Adrenal gland (tissue), 12 donors: ENCODE data around the gene RUNX1. TPM values are rescaled to one million over a fixed set of nuclear protein-coding genes. Genes with fewer than 3 reads are reported as not detected.

ENCODE experiments used
- DNase-seq, 7 donors: peaks; one replicate each; pipeline ENCODE4 v3.0.0-alpha.2; 2019 to 2020
- H3K27ac ChIP-seq, 5 donors: fragments of 200-600 bp; sonication (generic) in 4 of 5; 1 replicate in 3 of 5; 2 replicates in 2 of 5; pipeline versions ENCODE4 v1.5.1 to v1.8.0; 2016 to 2020; ENCODE audit warnings: mild to moderate bottlenecking in 1 of 5
- H3K27me3 ChIP-seq: fragments of 200-600 bp; 2 replicates; pipeline ENCODE4 v1.8.0; 2021
- H3K36me3 ChIP-seq, 2 donors: fragments of 200-600 bp; replicated peaks in 1 of 2; 1 replicate in 1 of 2; 2 replicates in 1 of 2; pipeline versions ENCODE4 v1.5.1 to v1.8.0; 2018 to 2022
- H3K4me1 ChIP-seq, 2 donors: fragments of 200-600 bp; replicated peaks in 1 of 2; 1 replicate in 1 of 2; 2 replicates in 1 of 2; pipeline versions ENCODE4 v1.5.1 to v1.8.0; 2018 to 2021
- H3K4me3 ChIP-seq, 4 donors: fragments of 200-600 bp; sonication (generic) in 3 of 4; one replicate each; pipeline ENCODE4 v1.5.1; 2016 to 2018
- H3K9me3 ChIP-seq, 3 donors: fragments of 200-600 bp; sonication (generic) in 1 of 3; replicated peaks in 1 of 3; 1 replicate in 2 of 3; 2 replicates in 1 of 3; pipeline versions ENCODE4 v1.5.1 to v1.8.0; 2016 to 2021
- POLR2A ChIP-seq, 2 donors: fragments of 450-650 bp; IDR thresholded peaks; one replicate each; pipeline ENCODE4 v1.6.1; 2017; ENCODE audit warnings: antibody characterized with exemption in 2 of 2, mild to moderate bottlenecking in 2 of 2, moderate library complexity in 1 of 2
- WGBS, 4 donors: extraction: QIAGEN DNeasy Blood & Tissue Kit in 2 of 4; methylation state at CpG; one replicate each; pipeline versions ENCODE4 v1.1.5 to v1.1.7; 2013 to 2017; 5-methylcytosine and 5-hydroxymethylcytosine counted together
- intact Hi-C, 2 donors: fragments of 100-400 bp; cut with DNase I; formaldehyde crosslinking; loops; one replicate each; pipeline versions ENCODE4 v1.14.1 to v1.15.0; 2022 to 2023
- polyA plus RNA-seq, 3 donors: library from polyadenylated mRNA; stranded (reverse); fragments of 200-250 nt in 2 of 3; fragments of 350-450 nt in 1 of 3; fragmentation: Illumina TruSeq in 1 of 3; extraction: RNeasy Lipid Tissue Mini Kit (QIAGEN cat#74804) in 1 of 3; gene quantifications; one replicate each; pipeline ENCODE4 v1.2.3, GENCODE V29; 2013 to 2014
- total RNA-seq, 9 donors: library from RNA; depleted of rRNA in 4 of 9; stranded (reverse); fragments of >200 nt in 4 of 9; fragments of 120-200 nt in 1 of 9; fragmentation: NEBNext Ultra II Directional in 1 of 9; extraction: Animal tissue kit (Norgen Biotek cat#: 25700) in 1 of 9; gene quantifications; one replicate each; pipeline versions ENCODE4 v1.1.0 to v1.2.4, GENCODE V29; 2013 to 2023
- TF ChIP-seq, protein P1 (sequence below), 6 experiments: fragments of 450-650 bp in 4 of 6; fragments of 200-600 bp in 2 of 6; sonication (generic) in 1 of 6; IDR thresholded peaks; 1 replicate in 5 of 6; 2 replicates in 1 of 6; pipeline versions ENCODE4 v1.5.1 to v1.8.0; 2016 to 2021; ENCODE audit warnings: antibody characterized with exemption in 6 of 6, mild to moderate bottlenecking in 2 of 6, moderate library complexity in 1 of 6
- donor health status: healthy with polysubstance abuse.
- donor health status: Bipolar disorder and iron deficiency.
- donor health status: DM: yes; HTN: yes; CAD: no.
- donor health status: DM: no; HTN: no; CAD: no.
- donor health status: DM: no; HTN: no; CAD: no.
- donor health status: DM: yes; HTN: yes; CAD: no.

Gene RUNX1
- total and polyA plus RNA-seq, 12 donors = 0.83 to 27.2 (median 8.2) TPM

GRCh38 chr21:34790341-34790740 lies 258.8 kb downstream of the RUNX1 start:
- no peaks in the 10 kb centered on the region for H3K4me1 ChIP-seq
- no peak overlapping the region for H3K4me3 ChIP-seq
- no peaks in the 10 kb centered on the region for H3K36me3 ChIP-seq
- no peaks in the 10 kb centered on the region for H3K27me3 ChIP-seq
- H3K9me3 ChIP-seq = no peaks in the 10 kb centered on the region
- 85 to 92% (median 90%) methylated on average over 6 of the region's 6 CpGs for WGBS, 4 donors
- intact Hi-C loops = no loop called here
- no peak for DNase-seq
- H3K27ac ChIP-seq = no peak overlapping the region
- TF ChIP-seq POLR2A (IDR thresholded peaks at IDR 0.05) = no peak

- 84 to 100% (median 96%) methylated on average over 1 of the region's 1 CpG for WGBS, 4 donors
- no peaks in the 10 kb centered on the region for H3K9me3 ChIP-seq
- no peak for TF ChIP-seq POLR2A (IDR thresholded peaks at IDR 0.05)
- TF ChIP-seq, protein P1, sequence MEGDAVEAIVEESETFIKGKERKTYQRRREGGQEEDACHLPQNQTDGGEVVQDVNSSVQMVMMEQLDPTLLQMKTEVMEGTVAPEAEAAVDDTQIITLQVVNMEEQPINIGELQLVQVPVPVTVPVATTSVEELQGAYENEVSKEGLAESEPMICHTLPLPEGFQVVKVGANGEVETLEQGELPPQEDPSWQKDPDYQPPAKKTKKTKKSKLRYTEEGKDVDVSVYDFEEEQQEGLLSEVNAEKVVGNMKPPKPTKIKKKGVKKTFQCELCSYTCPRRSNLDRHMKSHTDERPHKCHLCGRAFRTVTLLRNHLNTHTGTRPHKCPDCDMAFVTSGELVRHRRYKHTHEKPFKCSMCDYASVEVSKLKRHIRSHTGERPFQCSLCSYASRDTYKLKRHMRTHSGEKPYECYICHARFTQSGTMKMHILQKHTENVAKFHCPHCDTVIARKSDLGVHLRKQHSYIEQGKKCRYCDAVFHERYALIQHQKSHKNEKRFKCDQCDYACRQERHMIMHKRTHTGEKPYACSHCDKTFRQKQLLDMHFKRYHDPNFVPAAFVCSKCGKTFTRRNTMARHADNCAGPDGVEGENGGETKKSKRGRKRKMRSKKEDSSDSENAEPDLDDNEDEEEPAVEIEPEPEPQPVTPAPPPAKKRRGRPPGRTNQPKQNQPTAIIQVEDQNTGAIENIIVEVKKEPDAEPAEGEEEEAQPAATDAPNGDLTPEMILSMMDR (IDR thresholded peaks at IDR 0.05) = no peak
- intact Hi-C loops = no loop called here
- no peaks in the 10 kb centered on the region for H3K27me3 ChIP-seq
- no peak overlapping the region for H3K27ac ChIP-seq
- no peaks in the 10 kb centered on the region for H3K36me3 ChIP-seq
- no peak for DNase-seq
- H3K4me3 ChIP-seq = no peak overlapping the region
- H3K4me1 ChIP-seq = no peaks in the 10 kb centered on the region
Measured at GRCh38 chr21:34788879-34789278, 260.2 kb downstream of the RUNX1 start.

- Histone ChIP-seq H3K4me1 (no peaks in the 10 kb centered on the region), H3K4me3 (no peak overlapping the region), H3K27ac (no peak overlapping the region), H3K9me3 (no peaks in the 10 kb centered on the region), H3K36me3 (no peaks in the 10 kb centered on the region), H3K27me3 (peaks cover 7% of the 10 kb centered on the region)
- intact Hi-C loops = no loop called here
- WGBS, 4 donors = 90 to 94% (median 91%) methylated on average over 2 of the region's 2 CpGs
- DNase-seq = no peak
- TF ChIP-seq, protein P1 (IDR thresholded peaks at IDR 0.05) = no peak
- TF ChIP-seq POLR2A (IDR thresholded peaks at IDR 0.05) = no peak
Measured at GRCh38 chr21:34783815-34784214, 265.3 kb downstream of the RUNX1 start.

DNA sequence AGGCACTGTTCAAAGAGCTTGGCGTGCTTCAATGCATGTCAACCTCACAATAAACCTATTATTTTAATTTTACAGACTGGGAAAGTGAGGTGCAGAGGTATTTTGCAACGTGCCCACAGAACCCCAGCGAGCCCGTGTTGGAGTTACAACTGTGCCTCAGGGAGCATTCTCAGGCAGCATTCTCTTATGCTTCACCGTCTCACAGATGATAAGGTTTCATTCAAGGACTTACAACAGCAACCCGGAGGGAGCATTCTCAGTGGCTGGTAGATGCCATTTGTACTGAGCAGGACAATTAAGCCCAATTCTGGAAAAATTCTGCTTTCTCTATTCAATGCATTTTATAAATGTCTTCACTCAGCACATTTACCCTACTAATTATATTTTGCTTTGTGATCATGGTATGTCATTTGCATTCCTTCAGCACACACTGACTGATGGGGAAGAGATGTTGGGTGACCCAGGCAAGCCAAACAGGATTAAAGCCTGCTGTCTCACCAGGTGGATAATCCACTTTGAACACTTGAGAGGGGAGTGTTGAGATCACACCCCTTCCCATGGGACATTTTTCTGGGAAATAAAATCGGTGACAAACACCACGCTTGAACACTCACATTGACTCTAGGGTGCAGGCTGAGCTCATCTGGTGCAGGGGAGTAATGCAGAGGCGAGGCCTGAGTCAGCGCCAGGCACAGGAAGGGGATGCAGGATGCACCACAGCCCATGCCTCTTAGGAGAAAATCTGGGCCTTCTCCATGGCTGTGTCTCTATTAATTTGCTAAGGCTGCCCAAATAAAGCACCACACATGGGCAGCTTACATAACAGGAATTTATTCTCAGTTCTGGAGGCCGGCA lies 266.4 kb downstream of the RUNX1 start:
- Histone ChIP-seq H3K4me1 (no peaks in the 10 kb centered on the region), H3K27ac (no peak overlapping the region), H3K9me3 (no peaks in the 10 kb centered on the region), H3K4me3 (no peak overlapping the region), H3K36me3 (no peaks in the 10 kb centered on the region), H3K27me3 (peaks cover 7% of the 10 kb centered on the region)
- intact Hi-C loops = no loop called here
- TF ChIP-seq POLR2A (IDR thresholded peaks at IDR 0.05) = no peak
- TF ChIP-seq, protein P1 (IDR thresholded peaks at IDR 0.05) = no peak
- DNase-seq = no peak
- WGBS, 4 donors = 59 to 77% (median 74%) methylated on average over 9 to 11 of the region's 11 CpGs

DNA sequence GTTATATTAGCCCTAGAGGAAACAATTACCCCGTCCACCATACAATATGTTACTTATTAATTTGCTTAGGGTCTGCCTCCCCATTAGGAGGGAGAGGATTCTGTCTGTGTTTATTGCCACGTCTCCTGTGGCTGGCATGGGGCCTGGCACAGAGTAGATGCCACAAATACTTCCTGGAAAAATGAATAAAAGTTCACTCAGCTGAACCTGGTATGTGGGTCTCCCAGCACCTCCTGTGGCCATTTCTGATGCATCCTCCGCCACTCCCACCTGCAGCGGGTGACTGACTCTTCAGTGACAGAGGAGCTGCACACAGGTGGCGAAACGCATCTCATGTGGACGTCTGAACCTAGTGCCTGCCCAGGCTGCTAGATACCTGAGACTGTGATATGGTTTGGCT lies 267.6 kb downstream of the RUNX1 start:
- TF ChIP-seq POLR2A (IDR thresholded peaks at IDR 0.05) = no peak
- TF ChIP-seq, protein P1 (IDR thresholded peaks at IDR 0.05) = no peak
- no peak for DNase-seq

More for the DNA sequence above, 267.6 kb downstream of the RUNX1 start:
- WGBS, 4 donors = 81 to 88% (median 85%) methylated on average over 7 of the region's 7 CpGs
- Histone ChIP-seq H3K36me3 (no peaks in the 10 kb centered on the region), H3K4me3 (no peak overlapping the region), H3K27me3 (peaks cover 7% of the 10 kb centered on the region), H3K9me3 (no peaks in the 10 kb centered on the region), H3K27ac (no peak overlapping the region), H3K4me1 (no peaks in the 10 kb centered on the region)
- intact Hi-C loops = no loop called here
